Measurements from ENCODE around the gene PHLDA2.
A peak's percentile ranks its signal among the peaks of the same experiment; 100 is the strongest.
"Not testable (repeated sequence)": the region's sequence is repeated elsewhere in the genome, so short reads cannot be mapped to it uniquely, and the experiment has no call there.

The PHLDA2 gene

DNA sequence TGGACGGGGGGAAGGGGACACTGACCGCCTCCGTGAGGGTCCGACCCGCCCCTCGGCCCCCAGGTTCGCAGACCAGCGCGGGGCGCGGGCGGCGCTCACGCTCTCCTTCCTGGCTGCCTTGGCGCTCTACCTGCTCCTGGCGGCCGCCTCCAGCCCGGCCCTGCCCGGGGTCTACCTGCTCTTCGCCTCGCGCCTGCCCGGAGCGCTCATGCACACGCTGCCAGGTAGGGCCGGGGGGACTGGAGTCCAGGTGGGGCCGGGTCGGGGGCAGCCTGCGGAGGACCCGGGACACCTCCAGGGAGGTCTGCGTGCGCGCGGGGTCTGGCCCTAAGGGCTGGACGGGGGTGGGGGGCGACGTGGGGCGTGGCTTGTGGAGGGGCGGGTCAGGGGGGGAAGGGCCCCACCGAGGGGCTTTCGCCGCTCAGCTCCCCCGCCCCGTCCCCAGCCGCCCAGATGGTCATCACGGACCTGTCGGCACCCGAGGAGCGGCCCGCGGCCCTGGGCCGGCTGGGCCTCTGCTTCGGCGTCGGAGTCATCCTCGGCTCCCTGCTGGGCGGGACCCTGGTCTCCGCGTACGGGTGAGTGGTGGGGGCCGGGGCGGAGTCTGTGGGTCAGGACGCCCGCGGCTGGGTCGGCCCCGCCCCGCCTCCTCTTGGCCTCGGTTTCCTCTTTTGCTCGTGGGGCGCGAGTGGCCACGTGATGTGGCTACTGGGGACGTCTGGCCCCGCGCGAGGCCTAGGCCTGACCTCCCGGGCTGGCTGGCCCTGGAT lies 19.9 kb downstream of the PHLDA2 start:
- Histone ChIP-seq H3K27ac (ENCODE audit: low read length) (no peak overlapping the region), H3K27me3 (ENCODE audit: control insufficient read depth, insufficient read depth, low read length) (no peaks in the 10 kb centered on the region), H3K4me1 (ENCODE audit: control insufficient read depth, insufficient read depth, low read length) (peaks cover 2% of the 10 kb centered on the region; the same call in 1 of the 2 replicates), H3K9me3 (ENCODE audit: control insufficient read depth, insufficient read depth, low read length) (no peaks in the 10 kb centered on the region), H3K36me3 (ENCODE audit: control insufficient read depth, insufficient read depth, low read length) (no peaks in the 10 kb centered on the region), H3K4me3 (ENCODE audit: low read length) (no peak overlapping the region)
- DNase-seq (ENCODE audit: low read depth, low spot score): no peak
- no CpG with 5 or more reads among the region's 78 CpGs for WGBS (ENCODE audit: insufficient coverage, insufficient read length)

DNA sequence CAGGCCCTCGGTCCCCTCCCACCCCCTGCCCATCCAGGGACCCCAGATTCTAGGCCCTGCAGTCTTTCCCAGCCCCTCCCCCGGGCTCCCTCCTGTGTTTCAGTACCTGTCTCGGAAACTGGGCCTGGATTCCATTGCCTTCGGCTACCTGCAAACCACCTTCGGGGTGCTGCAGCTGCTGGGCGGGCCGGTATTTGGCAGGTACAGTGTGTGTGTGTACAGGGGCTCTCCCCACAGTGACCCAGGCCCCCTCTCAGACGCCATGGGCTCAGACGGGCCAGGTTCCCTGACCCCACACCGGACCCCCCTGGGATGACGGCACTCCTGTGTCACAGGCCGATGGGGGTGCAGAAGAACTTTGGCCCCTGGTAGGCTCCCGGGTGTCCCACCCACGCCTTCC lies 21.1 kb downstream of the PHLDA2 start:
- no peak for DNase-seq (ENCODE audit: low read depth, low spot score)
- WGBS (ENCODE audit: insufficient coverage, insufficient read length): no CpG with 5 or more reads among the region's 14 CpGs

DNA sequence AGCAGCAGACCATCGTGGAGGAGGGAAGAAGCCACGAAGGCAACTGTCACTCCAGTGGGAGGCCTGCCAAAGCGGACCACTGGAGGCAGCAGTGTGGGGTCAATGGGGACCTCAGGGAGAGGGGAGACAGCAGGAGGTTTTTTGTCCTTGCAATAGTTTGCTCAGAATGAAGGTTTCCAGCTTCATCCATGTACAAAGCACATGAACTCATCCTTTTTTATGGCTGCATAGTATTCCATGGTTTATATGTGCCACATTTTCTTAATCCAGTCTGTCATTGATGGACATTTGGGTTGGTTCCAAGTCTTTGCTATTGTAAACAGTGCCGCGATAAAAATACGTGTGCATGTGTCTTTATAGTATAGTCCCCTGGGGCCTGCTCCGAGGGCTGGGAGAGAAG lies 23.9 kb downstream of the PHLDA2 start:
- H3K27ac ChIP-seq (ENCODE audit: low read length); H3K4me1 ChIP-seq (ENCODE audit: control insufficient read depth, insufficient read depth, low read length); H3K4me3 ChIP-seq (ENCODE audit: low read length); H3K27me3 ChIP-seq (ENCODE audit: control insufficient read depth, insufficient read depth, low read length); DNase-seq (ENCODE audit: low read depth, low spot score); H3K36me3 ChIP-seq (ENCODE audit: control insufficient read depth, insufficient read depth, low read length); H3K9me3 ChIP-seq (ENCODE audit: control insufficient read depth, insufficient read depth, low read length): not testable (repeated sequence)
- WGBS (ENCODE audit: insufficient coverage, insufficient read length): no CpG with 5 or more reads among the region's 7 CpGs

More for the DNA sequence above, 21.1 kb downstream of the PHLDA2 start:
- H3K27me3 ChIP-seq (ENCODE audit: control insufficient read depth, insufficient read depth, low read length): no peaks in the 10 kb centered on the region
- no peaks in the 10 kb centered on the region for H3K36me3 ChIP-seq (ENCODE audit: control insufficient read depth, insufficient read depth, low read length)
- H3K4me1 ChIP-seq (ENCODE audit: control insufficient read depth, insufficient read depth, low read length): peaks cover 2% of the 10 kb centered on the region; the same call in 1 of the 2 replicates
- H3K9me3 ChIP-seq (ENCODE audit: control insufficient read depth, insufficient read depth, low read length): no peaks in the 10 kb centered on the region
- no peak overlapping the region for H3K27ac ChIP-seq (ENCODE audit: low read length)
- no peak overlapping the region for H3K4me3 ChIP-seq (ENCODE audit: low read length)

DNA sequence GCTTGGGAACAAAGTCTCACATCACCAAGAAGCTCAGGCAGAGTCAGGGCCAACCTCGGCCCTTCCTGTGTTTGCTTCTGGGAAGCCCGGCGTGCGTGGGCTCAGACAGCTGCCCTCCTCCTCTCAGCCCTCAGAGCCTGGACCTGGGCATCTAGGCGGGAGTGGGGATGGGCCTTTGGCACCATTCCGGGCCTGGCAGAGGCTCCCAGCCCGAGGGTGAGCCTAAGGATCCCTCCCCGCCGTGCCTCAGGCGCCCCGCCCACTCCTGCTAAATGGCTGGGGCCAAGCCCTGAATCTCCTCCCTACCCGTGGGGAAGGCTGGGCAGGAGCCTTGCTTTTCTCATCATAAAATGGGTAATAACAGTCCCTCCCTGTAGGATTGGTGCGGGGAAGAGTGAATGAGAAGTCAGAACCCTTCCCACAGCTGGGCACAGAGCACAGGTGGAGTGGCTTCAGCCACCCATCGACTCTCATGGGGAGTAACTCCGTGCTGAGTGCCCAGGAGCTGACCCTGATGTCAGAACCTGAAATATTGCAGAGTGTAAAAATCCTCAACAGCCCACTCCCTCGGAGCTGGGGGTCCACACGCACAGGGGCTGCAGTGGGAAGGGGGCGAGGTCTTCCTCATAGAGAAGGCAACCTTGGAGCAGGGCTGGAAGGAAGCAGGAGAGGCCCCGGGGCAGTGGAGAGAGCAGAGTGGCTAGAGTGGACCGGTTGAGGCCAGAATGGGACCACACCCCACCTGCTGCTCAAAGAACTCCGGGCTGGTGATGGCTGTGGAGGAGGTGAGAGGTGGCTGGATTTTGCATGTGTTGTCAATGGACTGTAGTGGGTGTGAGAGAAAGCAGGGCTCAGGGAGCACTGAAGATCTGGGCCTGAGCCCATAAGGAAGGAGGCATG lies 24.8 kb downstream of the PHLDA2 start:
- Histone ChIP-seq H3K4me1 (ENCODE audit: control insufficient read depth, insufficient read depth, low read length) (peaks cover 7% of the 10 kb centered on the region; the same call in 1 of the 2 replicates), H3K27me3 (ENCODE audit: control insufficient read depth, insufficient read depth, low read length) (no peaks in the 10 kb centered on the region), H3K36me3 (ENCODE audit: control insufficient read depth, insufficient read depth, low read length) (no peaks in the 10 kb centered on the region), H3K9me3 (ENCODE audit: control insufficient read depth, insufficient read depth, low read length) (no peaks in the 10 kb centered on the region), H3K27ac (ENCODE audit: low read length) (no peak overlapping the region), H3K4me3 (ENCODE audit: low read length) (no peak overlapping the region)
- no CpG with 5 or more reads among the region's 21 CpGs for WGBS (ENCODE audit: insufficient coverage, insufficient read length)
- DNase-seq (ENCODE audit: low read depth, low spot score): no peak

DNA sequence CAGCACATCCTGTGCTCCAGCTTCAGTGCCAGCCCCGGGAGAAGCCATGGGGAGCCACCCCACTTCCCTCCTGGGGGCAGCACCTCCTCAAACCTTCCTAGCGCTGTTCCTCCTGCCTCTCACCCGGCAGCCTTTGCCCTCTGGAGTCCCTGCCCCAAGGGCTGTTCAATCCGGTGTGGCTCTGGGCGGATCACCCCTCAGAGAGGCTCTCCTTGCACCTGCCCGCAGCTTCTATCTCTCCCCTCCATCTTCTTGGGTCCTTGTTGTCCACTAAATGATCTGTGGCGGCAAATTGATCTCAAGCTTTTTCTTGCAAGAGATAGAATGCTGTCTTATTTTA lies 25.6 kb downstream of the PHLDA2 start:
- H3K27ac ChIP-seq (ENCODE audit: low read length): no peak overlapping the region
- H3K36me3 ChIP-seq (ENCODE audit: control insufficient read depth, insufficient read depth, low read length): no peaks in the 10 kb centered on the region
- no peaks in the 10 kb centered on the region for H3K9me3 ChIP-seq (ENCODE audit: control insufficient read depth, insufficient read depth, low read length)
- DNase-seq (ENCODE audit: low read depth, low spot score): no peak
- no peak overlapping the region for H3K4me3 ChIP-seq (ENCODE audit: low read length)
- H3K4me1 ChIP-seq (ENCODE audit: control insufficient read depth, insufficient read depth, low read length): peaks cover 7% of the 10 kb centered on the region; the same call in 1 of the 2 replicates
- no peaks in the 10 kb centered on the region for H3K27me3 ChIP-seq (ENCODE audit: control insufficient read depth, insufficient read depth, low read length)
- no CpG with 5 or more reads among the region's 7 CpGs for WGBS (ENCODE audit: insufficient coverage, insufficient read length)

DNA sequence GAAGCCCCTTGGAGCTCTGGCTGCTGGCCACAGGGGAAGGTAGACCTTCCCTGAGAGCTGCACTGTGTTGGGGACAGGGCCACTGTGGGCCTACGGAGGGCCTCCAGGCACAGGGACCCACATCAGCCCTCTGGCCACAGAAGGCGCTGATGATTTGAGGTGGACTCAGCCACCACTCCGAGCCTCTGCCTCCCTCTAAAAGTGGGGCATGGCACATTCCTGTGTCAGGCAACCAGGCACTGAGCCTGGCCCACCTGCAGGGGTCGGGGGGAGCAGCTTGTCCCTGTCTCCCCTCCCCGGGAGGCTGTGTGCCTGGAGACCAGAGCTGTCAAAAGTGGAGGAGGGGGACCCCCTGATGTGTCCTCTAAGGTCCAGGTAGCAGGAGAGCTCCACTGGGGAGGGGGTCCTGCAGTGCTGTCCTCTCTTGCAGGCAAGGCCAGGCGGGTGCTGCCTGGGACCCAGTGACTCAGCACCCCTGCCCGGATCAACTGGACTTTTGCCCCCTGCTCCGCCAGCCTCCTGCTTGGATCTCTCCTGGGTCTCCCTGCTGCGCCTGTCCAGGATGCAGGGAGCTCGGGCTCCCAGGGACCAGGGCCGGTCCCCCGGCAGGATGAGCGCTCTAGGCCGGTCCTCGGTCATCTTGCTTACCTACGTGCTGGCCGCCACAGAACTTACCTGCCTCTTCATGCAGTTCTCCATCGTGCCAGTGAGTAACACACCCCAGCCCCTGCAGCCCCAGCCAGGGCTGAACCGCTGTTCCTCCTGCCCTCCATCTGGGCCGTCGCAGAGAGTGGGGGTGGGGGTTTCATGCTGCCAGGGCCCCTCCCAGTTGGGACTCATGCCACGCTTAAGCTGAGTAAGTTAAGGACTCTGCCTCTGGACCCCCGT lies 26.2 kb downstream of the PHLDA2 start:
- no peak for DNase-seq (ENCODE audit: low read depth, low spot score)
- Histone ChIP-seq H3K9me3 (ENCODE audit: control insufficient read depth, insufficient read depth, low read length) (no peaks in the 10 kb centered on the region), H3K27ac (ENCODE audit: low read length) (no peak overlapping the region), H3K27me3 (ENCODE audit: control insufficient read depth, insufficient read depth, low read length) (no peaks in the 10 kb centered on the region), H3K4me3 (ENCODE audit: low read length) (peak overlapping the region; percentile 78; the same call in 1 of the 2 replicates), H3K4me1 (ENCODE audit: control insufficient read depth, insufficient read depth, low read length) (peaks cover 7% of the 10 kb centered on the region; the same call in 1 of the 2 replicates), H3K36me3 (ENCODE audit: control insufficient read depth, insufficient read depth, low read length) (no peaks in the 10 kb centered on the region)
- WGBS (ENCODE audit: insufficient coverage, insufficient read length): no CpG with 5 or more reads among the region's 23 CpGs

DNA sequence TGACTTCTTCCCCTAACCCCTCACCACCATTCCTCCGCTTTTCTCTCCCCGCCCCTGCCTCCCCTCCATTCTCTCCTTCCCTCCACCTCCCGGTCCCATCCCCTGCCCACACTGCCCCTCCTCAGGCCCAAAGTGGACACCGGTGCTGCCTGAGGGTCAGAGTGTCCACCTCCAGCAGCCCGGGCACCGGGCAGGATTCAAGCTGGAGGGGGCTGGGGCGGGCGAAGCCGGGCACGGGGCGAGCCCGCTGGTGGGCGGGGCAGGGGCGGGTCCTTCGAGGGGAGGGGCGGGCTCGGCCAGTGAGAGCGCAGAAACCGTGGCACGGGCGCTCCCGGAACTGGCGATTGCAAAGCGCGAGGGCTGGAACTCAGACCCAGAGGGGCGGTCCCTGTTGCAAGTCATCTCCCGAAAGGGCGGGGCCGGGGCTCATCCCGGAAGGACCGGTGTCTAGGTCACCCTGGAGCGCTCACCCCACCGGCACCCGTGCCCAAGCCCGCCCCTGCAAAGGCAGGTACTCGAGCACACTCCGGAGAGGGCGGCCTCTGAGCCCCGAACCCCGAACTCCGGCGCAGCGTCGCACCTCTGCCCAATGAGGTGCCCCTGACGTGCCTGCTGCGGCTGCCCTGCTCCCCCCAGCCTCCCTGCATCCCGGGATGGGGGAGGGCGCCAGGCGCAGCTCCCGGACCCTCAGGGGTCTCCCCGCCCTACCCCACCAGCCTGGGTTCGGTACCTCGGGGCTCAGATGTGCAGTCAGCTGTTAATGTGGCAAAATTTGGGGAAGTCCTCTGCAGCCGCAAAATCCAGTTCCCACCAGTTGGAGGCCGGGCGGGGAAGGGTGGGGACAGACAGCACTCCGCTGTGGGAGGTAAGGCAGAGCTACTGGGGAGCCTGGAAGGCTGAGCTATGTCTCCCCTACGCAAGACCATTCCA lies 27.1 kb downstream of the PHLDA2 start:
- WGBS (ENCODE audit: insufficient coverage, insufficient read length): no CpG with 5 or more reads among the region's 58 CpGs
- H3K36me3 ChIP-seq (ENCODE audit: control insufficient read depth, insufficient read depth, low read length): no peaks in the 10 kb centered on the region
- peak; percentile 82 for DNase-seq (ENCODE audit: low read depth, low spot score)
- peak overlapping the region; percentile 78; the same call in 1 of the 2 replicates for H3K4me3 ChIP-seq (ENCODE audit: low read length)
- H3K4me1 ChIP-seq (ENCODE audit: control insufficient read depth, insufficient read depth, low read length): peaks cover 7% of the 10 kb centered on the region; the same call in 1 of the 2 replicates
- no peaks in the 10 kb centered on the region for H3K9me3 ChIP-seq (ENCODE audit: control insufficient read depth, insufficient read depth, low read length)
- H3K27ac ChIP-seq (ENCODE audit: low read length): no peak overlapping the region
- no peaks in the 10 kb centered on the region for H3K27me3 ChIP-seq (ENCODE audit: control insufficient read depth, insufficient read depth, low read length)

DNA sequence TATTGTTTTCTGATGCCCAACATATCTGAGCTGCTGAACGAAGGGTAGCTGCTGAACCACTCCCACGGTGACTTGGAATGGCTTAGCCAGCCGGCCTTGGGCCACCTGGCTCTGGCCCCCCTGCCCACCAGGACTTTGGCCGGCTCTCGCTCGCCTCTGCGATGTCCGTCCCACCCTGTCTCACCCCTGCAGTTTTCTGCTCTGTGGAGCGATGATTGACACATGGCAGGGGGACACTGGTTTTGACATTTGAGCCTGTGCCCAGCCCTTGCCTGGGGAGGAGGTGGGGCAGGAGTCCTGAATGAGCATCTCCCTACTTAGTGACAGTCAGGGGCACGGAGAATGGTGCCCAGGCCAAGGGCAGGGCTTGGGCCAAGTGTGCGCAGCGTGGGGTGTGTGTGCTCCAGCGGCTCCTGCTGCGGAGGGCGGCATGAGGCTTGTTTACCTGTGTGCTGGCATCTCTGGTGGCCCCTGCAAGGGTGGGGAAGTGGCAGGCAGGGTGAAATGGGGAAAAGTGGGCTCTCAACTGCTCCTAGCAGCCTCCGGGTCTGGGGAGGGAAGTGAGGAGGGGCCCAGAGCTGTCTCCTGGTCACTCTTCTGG lies 27.9 kb downstream of the PHLDA2 start:
- no peak overlapping the region for H3K4me3 ChIP-seq (ENCODE audit: low read length)
- H3K36me3 ChIP-seq (ENCODE audit: control insufficient read depth, insufficient read depth, low read length): no peaks in the 10 kb centered on the region
- H3K9me3 ChIP-seq (ENCODE audit: control insufficient read depth, insufficient read depth, low read length): no peaks in the 10 kb centered on the region
- H3K27ac ChIP-seq (ENCODE audit: low read length): no peak overlapping the region
- DNase-seq (ENCODE audit: low read depth, low spot score): no peak
- H3K27me3 ChIP-seq (ENCODE audit: control insufficient read depth, insufficient read depth, low read length): no peaks in the 10 kb centered on the region
- peaks cover 7% of the 10 kb centered on the region; the same call in 1 of the 2 replicates for H3K4me1 ChIP-seq (ENCODE audit: control insufficient read depth, insufficient read depth, low read length)
- no CpG with 5 or more reads among the region's 16 CpGs for WGBS (ENCODE audit: insufficient coverage, insufficient read length)

DNA sequence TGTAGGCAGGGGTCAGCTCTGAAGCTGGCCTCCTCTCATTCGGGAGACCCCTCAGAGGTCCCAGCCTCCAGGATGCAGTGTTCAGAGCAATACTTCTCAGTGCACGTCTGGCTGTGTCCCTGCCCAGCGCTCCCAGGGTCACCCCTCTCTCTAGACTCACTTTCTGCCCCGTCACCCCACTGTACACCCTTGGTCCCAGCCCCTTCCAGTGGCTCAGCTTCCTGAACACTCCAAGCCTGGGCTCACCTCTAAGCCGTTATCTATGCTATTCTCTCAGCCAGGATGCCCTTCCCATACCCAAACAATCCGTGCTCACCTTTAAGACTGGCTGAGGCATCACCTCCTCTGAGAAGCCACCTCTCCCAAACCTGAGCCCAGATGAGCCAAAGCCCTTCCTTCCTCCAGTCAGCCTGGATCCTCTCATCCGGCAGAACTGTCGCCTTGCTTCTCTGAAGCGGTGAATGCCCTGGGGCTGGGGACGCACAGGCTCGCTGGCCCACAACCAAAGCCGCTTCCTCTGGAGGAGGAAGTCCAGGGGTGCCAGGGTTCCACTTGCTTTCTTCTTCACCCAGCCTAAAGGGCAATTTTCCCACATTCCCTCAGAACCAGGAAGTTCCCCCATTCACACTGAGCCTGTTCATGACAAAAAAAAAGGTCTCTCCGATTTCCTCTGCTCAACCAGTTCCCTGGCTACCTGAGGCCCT lies 30.0 kb downstream of the PHLDA2 start:
- Histone ChIP-seq H3K4me3 (ENCODE audit: low read length) (no peak overlapping the region), H3K36me3 (ENCODE audit: control insufficient read depth, insufficient read depth, low read length) (no peaks in the 10 kb centered on the region), H3K4me1 (ENCODE audit: control insufficient read depth, insufficient read depth, low read length) (peaks cover 7% of the 10 kb centered on the region; the same call in 1 of the 2 replicates), H3K9me3 (ENCODE audit: control insufficient read depth, insufficient read depth, low read length) (no peaks in the 10 kb centered on the region), H3K27ac (ENCODE audit: low read length) (no peak overlapping the region), H3K27me3 (ENCODE audit: control insufficient read depth, insufficient read depth, low read length) (no peaks in the 10 kb centered on the region)
- WGBS (ENCODE audit: insufficient coverage, insufficient read length): no CpG with 5 or more reads among the region's 13 CpGs
- no peak for DNase-seq (ENCODE audit: low read depth, low spot score)

All from iPS DF 6.9 (cell line).